NCI-H146 (cell line): ENCODE results near the gene ACOXL.

Source experiments
- DNase-seq: peaks from one replicate; lab custom pipeline; 2025; lab: John Stamatoyannopoulos, UW

The ACOXL gene

DNA sequence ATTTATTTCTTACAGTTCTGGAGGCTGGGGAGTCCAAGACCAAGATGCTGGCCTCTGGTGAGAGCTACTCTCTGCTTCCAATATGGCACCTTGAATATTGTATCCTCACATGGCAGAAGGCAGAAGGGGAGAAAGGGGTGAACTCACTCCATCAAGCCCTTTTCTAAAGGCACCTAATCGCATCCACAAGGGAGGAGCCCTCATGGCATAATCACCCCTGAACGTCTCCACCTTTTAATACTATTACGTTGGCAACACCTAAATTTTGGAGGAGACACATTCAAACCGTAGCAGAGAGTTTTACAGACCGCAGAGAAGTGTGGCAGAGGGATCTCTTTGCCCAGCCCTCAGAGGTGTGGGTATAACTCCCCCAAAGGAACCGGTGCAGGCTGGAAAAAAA lies 245.8 kb downstream of the ACOXL start:
- DNase-seq: no peak

DNA sequence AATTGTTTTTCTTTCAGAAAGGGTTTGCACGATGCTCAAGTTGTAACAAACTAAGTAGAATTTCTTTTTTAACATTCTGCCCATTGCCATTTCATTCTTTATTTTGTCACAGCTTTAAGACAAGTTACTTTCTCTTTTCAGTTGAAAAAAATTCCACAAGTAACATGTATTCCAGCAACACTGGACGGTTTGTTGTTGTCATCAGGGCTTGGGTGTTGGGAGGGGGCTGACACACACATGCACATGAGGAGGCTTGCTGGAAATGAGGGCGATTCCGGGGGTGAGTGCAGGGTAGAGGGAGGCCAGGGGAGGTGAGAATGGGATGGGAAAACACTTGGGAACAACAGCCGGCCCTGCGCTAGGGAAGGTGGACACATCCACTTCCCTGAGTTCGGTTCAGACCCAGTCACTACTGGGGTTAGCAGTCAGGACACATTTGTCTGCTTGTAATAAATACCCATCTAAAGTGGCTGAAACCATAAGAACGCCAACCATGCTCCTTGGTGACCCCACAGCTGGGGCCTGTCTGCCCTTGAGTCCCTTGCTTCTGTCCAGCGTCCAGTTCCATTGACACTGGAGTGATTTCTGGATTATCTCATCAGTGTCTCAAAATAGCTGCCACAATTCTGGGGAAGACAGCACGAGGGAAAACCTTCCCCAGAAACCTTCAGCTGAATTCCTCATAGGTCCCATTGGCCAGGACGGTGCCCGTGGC lies 246.5 kb downstream of the ACOXL start:
- DNase-seq: no peak

DNA sequence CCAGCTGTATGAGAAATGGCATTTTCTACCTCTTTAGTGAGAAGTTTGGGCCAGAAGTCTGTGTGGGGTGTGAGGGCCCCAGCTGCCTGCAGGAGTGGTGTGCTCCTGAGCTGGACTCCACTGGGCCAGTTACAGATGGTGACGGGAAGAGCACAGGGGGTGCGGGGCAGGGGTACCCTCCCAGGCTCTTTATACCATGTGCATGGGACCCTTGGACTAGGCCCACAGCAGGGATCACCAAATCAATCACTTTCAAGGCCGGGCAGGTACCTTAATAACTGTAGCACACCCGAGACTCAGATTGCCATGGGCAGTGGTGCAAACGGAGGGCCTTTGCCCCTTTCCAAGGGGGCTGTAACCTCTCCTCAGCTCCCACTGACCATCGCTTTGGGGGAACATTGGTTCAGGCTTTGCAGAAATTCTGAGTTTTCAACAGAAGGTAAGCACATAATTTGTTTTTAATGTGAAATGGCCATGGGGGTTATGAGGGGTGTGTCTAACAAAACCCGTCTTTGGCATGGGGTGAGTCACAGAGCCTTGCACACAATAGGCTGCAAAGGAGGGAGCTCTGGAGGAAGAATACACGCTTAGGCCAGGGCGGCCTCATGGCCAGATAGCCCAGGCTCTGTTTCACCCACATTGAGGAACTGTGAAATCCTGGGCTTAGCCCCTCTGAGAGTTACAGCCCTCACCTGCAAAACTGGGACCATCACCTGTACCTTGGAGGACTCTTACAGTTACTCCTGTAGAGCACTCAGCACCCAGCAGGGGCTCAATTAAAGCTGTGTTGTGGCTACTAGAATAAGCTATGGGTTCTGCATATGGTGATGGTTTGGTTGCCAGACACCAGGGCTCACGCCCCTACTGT lies 247.3 kb downstream of the ACOXL start:
- DNase-seq: peak; percentile 73

DNA sequence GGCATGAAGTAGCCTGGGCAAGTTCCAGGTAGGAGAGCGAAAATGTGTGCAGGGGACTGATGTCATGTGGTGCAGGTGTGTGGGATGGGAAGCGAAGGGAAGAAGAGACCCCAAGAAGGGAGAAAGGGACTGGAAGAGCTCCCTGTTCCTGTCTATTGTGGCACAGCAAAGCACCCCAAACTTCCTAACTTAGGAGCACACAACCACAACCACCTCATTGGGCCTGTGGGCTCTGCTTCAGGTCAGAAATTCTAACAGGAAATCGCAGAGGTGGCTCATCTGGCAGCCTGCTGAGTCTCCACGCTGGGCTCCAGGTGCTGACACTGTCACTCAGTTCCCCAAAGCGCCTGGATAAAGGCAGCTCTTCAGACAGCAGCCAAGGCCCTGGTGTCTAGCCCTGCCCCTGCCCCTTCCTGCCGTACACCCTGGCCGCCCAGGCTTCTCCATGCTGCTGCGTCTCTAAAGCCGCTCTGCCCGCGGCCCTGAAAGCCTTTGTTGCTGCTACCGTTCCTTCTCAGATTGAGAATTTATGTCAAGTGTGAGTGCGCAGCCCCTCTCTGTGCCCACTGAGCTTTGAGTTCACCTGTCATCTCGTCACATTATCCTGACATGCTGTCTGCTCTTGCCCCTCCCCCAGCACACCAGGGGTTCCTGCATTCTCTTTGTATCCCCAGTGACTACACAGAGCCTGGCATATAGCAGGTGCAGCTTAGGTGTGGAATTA lies 248.1 kb downstream of the ACOXL start:
- DNase-seq: peak; percentile 96

DNA sequence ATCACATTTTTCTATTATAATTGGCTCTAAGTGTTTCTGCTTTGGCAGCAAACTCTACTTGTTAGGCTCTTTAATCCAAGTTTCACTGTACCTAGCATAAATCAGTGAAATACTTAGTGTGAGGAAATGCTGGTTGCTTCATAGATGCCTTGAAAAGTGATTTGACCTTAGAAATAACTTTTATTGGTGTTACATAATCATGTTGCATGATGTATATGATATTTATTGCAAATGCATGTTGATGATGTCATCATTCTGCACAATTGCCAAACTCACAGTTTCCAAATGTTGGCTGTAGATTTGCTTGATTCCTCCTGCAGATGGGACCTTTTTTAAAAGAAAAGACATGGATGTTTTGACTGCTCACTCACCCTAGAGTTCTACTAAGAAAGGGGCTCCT lies 250.8 kb downstream of the ACOXL start:
- no peak for DNase-seq

DNA sequence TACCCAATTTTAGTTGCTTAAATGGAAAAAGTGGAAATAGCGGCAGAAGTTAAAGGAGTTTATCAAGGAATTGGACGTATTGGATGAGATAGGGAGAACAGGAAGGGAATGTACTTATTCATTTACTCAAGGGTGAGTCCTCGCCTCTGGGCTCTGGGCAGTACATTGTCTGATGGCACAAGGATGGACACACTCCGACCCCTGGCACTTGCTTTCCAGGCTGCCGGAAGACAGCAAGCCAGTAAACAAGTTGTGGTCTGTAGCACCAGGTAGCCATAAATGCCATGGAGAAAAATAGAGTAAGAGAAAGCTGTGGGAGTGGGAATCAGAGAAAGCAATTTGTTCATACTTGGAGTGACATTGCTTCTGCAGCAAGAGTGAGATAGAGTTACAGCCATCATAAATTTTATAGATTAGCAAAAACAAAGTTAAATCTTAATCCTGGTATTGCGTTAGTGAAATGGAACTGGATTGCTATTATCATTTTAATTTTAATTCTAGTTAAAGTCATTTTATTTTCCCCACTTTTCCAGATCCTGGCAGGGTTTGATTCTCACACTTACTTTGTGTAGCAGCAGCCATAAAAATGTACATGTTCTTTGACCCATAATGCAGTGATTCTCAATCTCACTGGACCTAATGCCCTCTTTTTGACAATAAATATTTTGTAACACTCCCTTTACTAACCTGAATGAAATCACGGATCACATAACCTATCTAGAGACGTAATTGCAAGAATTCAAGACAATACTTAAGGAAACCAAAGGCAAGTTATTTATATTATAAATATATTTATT lies 252.5 kb downstream of the ACOXL start:
- no peak for DNase-seq

DNA sequence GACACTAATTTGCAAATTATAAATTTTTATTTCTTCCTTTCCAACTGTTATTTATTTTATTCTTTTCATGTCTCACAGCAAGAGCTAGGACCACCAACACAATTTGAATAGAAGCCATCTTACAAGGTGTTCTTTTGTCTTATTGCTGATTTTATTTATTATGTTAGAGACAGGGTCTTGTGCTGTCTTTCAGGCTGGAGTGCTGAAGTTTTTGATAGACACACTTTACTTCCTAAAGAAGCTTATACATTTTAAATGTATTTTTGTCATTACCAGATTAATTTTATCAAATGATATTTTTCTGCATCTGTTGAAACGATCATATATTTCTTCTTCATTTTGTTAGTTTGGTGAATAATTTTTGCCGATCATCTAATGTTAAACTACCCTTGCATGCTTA lies 258.1 kb downstream of the ACOXL start:
- no peak for DNase-seq

DNA sequence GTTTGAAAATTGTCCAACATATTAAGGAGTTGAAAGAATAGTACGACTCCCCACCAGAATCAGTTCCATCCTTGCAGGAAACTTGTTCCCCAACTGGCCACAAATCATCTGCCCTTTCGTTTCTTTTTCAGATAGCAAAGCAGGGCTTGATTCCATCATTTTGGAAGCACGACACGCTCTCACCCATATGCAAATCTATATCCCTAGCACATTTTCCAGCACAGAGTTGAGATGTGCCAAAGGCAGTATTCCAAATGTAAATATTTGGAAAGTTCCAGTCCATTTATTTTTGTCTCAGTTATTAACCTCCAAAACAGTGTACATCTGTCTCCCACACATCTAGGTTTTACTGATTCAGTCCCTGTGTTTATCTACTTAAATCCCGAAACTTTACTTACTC lies 259.5 kb downstream of the ACOXL start:
- peak; percentile 19 for DNase-seq

GRCh38 chr2:110992886-110993285 lies 260.5 kb downstream of the ACOXL start:
- DNase-seq: no peak

DNA sequence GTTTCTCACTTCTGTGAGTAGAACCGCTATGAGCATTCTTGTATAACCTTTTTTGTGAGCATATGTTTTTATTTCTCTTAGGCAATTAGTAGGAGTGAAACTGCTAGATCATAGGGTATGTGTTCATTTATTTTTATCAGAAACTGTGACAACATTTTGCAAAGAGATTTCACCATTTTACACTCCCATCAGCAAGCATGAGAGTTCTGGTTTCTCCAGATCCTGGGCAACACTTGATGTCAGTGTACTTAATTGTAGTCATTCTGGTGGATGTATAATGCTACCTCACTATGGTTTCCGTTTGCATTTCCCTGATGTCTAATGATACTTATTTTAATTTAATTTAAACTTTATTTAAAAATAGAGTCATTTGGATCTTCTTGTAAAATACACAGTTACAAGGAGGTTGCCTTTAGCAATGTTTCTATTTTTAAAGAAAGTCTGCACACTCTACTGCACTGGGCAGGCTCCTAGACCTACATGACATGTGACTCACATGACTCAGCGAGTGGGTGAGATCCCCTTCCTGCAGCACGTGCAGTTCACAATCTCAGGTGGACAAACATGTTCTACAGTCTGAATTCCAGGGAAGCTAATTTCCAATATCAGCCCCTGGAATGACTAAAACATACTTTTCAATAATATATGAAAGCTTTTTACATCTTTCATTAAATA lies 261.3 kb downstream of the ACOXL start:
- peak; percentile 16 for DNase-seq

GRCh38 chr2:110994250-110994961 lies 262.0 kb downstream of the ACOXL start:
- DNase-seq: no peak

DNA sequence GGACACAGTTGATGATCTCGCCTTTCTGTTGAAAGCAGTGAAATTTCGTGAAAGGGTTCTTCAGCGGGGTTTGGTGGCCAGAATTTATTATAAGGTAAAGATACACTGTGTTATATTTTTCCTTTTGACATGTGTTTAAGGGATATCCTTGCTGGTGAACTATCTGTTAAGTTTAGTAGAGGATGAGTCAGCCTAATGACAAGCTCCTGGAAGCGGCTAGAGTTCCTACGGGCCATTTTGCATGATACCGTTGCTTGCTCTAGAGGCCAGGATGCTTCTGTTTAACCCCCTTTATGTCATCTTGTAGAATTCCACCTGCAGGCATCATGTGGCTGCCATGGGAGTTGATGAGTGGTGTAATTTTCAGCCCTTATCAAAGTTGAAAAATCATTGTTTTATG lies 263.5 kb downstream of the ACOXL start:
- no peak for DNase-seq

GRCh38 chr2:110997331-110998045 lies 265.1 kb downstream of the ACOXL start:
- DNase-seq: no peak

- DNase-seq: no peak
Measured at GRCh38 chr2:110998311-110998710, 265.9 kb downstream of the ACOXL start.

DNA sequence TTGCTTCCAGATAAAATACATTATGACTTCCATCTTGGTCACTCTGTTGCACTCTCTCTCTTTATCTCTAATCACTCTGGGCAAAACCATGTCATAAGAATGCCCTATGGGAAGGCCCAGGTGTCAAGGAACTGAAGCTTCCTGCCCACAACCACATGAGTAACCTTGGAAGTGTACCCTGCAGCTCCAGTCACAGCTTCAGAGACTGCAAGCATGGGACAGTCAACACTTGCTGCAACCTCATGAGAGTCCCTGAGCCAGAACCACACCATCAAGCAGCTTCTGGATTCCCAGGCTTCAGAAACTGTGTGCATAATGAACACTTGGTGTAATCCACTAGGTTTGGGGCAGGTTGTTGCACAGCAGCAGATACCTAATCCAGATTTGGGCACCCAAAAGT lies 267.3 kb downstream of the ACOXL start:
- DNase-seq: no peak

GRCh38 chr2:111005307-111005706 lies 272.9 kb downstream of the ACOXL start:
- no peak for DNase-seq

DNA sequence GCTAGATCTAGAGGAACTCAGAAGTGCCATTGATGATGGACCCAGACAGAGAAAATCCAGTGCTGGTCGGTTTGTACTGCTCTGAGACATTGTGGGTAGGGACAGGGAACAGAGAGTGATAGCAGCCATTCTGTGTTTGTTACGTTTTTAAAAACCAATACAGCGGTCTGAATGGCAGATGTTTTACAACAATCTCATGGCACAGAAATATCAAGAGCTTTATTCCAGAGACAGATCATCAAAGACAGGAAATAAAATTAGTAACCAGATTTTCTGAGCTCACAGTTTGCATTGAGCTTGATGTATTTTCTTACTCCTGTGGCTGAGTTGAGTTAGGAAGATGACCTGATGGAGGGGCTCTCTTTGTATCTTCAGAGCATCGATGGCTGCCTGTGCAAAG lies 273.4 kb downstream of the ACOXL start:
- no peak for DNase-seq

- DNase-seq: peak; percentile 19
Measured at GRCh38 chr2:111007757-111008688, 275.6 kb downstream of the ACOXL start.

GRCh38 chr2:111011218-111011617 lies 278.8 kb downstream of the ACOXL start:
- no peak for DNase-seq
